Chondrocyte (in vitro differentiated cells): ENCODE measurements around the gene KIF4B. TPM values are rescaled to one million over a fixed set of nuclear protein-coding genes. Genes with fewer than 3 reads are reported as not detected.
A peak's percentile ranks its signal among the peaks of the same experiment; 100 is the strongest.
"Not testable (repeated sequence)": the region's sequence is repeated elsewhere in the genome, so short reads cannot be mapped to it uniquely, and the experiment has no call there.

Experiments
- DNase-seq: peaks from one replicate; pipeline ENCODE4 v3.0.0; 2021; ENCODE audit warnings: mixed read lengths, low spot score
- H3K27ac Mint-ChIP-seq: one replicate; pipeline ENCODE4 v1.8.0; 2021; ENCODE audit warnings: mild to moderate bottlenecking, moderate library complexity, mixed read lengths; ENCODE audit not compliant: unreplicated experiment
- H3K27me3 Mint-ChIP-seq: 2 replicates; pipeline ENCODE4 v1.8.0; 2021; ENCODE audit warnings: low read depth, mixed read lengths
- H3K36me3 Mint-ChIP-seq: 2 replicates; pipeline ENCODE4 v1.8.0; 2021; ENCODE audit warnings: low read depth, mixed read lengths
- H3K4me1 Mint-ChIP-seq: 2 replicates; pipeline ENCODE4 v1.8.0; 2021; ENCODE audit warnings: low read depth, mild to moderate bottlenecking, mixed read lengths
- H3K4me3 Mint-ChIP-seq: one replicate; pipeline ENCODE4 v1.8.0; 2021; ENCODE audit warnings: mild to moderate bottlenecking, moderate library complexity, mixed read lengths; ENCODE audit not compliant: unreplicated experiment
- H3K9me3 Mint-ChIP-seq: 2 replicates; pipeline ENCODE4 v1.8.0; 2021; ENCODE audit warnings: low read depth, mixed read lengths
- CTCF ChIP-seq: fragments of 200-600 bp; sonication (generic); IDR thresholded peaks from 2 replicates; pipeline ENCODE4 v1.5.0; 2021; ENCODE audit warnings: antibody characterized with exemption, mild to moderate bottlenecking, moderate library complexity
- total RNA-seq: library from RNA; stranded (reverse); gene quantifications from 3 replicates; pipeline ENCODE4 v1.2.1, GENCODE V29; 2021

Gene KIF4B
- total RNA-seq, 1 donor from 2014 or later, result 0.07 TPM

DNA sequence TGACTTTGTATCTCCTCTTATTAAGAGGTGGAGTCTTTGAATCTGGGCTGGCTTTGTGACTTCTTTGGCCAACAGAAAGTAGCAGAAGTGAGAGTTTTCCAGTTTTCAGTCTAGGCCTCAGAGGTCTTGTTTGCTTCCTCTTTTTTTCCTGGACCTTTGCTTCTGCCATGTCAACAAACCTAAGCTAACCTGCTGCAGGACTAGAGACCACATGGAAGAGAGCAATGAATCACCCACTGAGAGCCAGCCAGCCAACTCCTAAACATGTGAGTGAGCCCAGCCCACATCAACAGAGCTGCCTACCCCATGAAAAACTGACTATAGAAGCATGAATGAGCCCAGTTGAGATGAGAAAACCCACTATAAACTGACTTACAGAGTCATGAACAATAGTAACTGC is 42.8 kb upstream of the KIF4B start:
- no peak for TF ChIP-seq CTCF
- no peaks in the 10 kb centered on the region for H3K27me3 Mint-ChIP-seq
- no peaks in the 10 kb centered on the region for H3K9me3 Mint-ChIP-seq
- no peak overlapping the region for H3K4me3 Mint-ChIP-seq
- peaks cover 7% of the 10 kb centered on the region for H3K4me1 Mint-ChIP-seq
- no peak overlapping the region for H3K27ac Mint-ChIP-seq
- no peak for DNase-seq
- H3K36me3 Mint-ChIP-seq, result peaks cover 7% of the 10 kb centered on the region

DNA sequence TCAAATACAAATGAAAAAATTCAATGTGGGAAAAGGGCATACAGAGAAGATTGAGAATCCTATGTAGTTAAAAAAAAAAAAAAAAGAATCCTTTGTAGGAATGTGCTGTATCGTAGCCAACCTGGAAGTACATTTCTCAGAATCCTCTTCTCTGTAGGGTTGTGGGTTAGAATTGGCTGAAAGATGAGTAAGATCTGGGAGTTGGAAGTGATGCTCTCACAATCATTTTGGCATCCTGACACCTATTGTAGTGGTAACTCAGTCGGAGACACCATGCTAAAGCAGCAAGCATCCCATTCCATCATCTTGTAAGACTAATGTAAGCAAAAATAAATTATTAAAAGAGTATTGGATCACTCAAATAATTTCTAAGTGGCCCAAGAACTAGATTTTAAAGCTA is 42.1 kb upstream of the KIF4B start:
- TF ChIP-seq CTCF, result no peak
- DNase-seq, result no peak
- Mint-ChIP-seq H3K36me3 (peaks cover 5% of the 10 kb centered on the region), H3K27ac (peak overlapping the region; percentile 61), H3K27me3 (no peaks in the 10 kb centered on the region), H3K4me3 (no peak overlapping the region), H3K9me3 (no peaks in the 10 kb centered on the region), H3K4me1 (peaks cover 3% of the 10 kb centered on the region)

- H3K4me1 Mint-ChIP-seq, result peaks cover 3% of the 10 kb centered on the region
- H3K9me3 Mint-ChIP-seq, result no peaks in the 10 kb centered on the region
- no peaks in the 10 kb centered on the region for H3K27me3 Mint-ChIP-seq
- H3K4me3 Mint-ChIP-seq, result no peak overlapping the region
- no peak for DNase-seq
- peaks cover 3% of the 10 kb centered on the region for H3K36me3 Mint-ChIP-seq
- no peak overlapping the region for H3K27ac Mint-ChIP-seq
- TF ChIP-seq CTCF, result peak; percentile 83
Measured at GRCh38 chr5:154972476-154973080, 41.0 kb upstream of the KIF4B start.

- H3K36me3 Mint-ChIP-seq, H3K27me3 Mint-ChIP-seq, H3K4me3 Mint-ChIP-seq, H3K27ac Mint-ChIP-seq, H3K9me3 Mint-ChIP-seq, H3K4me1 Mint-ChIP-seq, DNase-seq: not testable (repeated sequence)
Measured at GRCh38 chr5:154976082-154976481, 37.5 kb upstream of the KIF4B start.

GRCh38 chr5:154977409-154977808 is 36.1 kb upstream of the KIF4B start:
- Mint-ChIP-seq H3K4me3 (no peak overlapping the region), H3K27ac (no peak overlapping the region), H3K36me3 (peaks cover 5% of the 10 kb centered on the region), H3K27me3 (no peaks in the 10 kb centered on the region), H3K4me1 (no peaks in the 10 kb centered on the region), H3K9me3 (peaks cover 6% of the 10 kb centered on the region)
- no peak for TF ChIP-seq CTCF
- DNase-seq, result no peak

GRCh38 chr5:154978294-154978693 is 35.3 kb upstream of the KIF4B start:
- H3K4me3 Mint-ChIP-seq, result not testable (repeated sequence)

More at GRCh38 chr5:154978294-154978693, 35.3 kb upstream of the KIF4B start:
- not testable (repeated sequence) for H3K27ac Mint-ChIP-seq, DNase-seq, H3K4me1 Mint-ChIP-seq, H3K9me3 Mint-ChIP-seq, H3K36me3 Mint-ChIP-seq, H3K27me3 Mint-ChIP-seq
